Iris pigment epithelial cell (primary cell): Measurements from ENCODE around the gene CACNA1E.

Experiments used
- DNase-seq: peaks from one replicate; pipeline ENCODE4 v3.0.0-alpha.2; 2011; ENCODE audit warnings: low read depth

Gene CACNA1E

DNA sequence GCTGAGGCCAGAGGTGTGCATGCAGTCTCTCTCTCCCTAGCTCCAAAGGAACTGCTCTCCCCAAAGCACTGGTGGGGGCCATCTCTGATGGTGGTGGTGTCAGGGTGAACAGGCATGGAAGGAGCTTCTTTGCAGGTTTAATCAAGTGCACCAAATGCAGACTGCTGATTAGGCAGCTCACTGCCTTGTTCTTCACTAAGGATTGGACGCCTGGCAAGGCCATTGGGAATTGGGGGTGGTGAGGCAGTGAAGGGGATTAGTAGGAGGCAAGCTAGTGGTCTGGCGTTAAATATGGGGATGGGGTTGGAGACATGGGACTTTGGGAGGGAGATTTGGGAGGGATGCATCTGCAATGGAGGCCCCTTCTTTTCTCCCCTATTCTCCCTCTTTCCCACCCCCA lies 1.5 kb downstream of the CACNA1E start:
- DNase-seq = no peak

DNA sequence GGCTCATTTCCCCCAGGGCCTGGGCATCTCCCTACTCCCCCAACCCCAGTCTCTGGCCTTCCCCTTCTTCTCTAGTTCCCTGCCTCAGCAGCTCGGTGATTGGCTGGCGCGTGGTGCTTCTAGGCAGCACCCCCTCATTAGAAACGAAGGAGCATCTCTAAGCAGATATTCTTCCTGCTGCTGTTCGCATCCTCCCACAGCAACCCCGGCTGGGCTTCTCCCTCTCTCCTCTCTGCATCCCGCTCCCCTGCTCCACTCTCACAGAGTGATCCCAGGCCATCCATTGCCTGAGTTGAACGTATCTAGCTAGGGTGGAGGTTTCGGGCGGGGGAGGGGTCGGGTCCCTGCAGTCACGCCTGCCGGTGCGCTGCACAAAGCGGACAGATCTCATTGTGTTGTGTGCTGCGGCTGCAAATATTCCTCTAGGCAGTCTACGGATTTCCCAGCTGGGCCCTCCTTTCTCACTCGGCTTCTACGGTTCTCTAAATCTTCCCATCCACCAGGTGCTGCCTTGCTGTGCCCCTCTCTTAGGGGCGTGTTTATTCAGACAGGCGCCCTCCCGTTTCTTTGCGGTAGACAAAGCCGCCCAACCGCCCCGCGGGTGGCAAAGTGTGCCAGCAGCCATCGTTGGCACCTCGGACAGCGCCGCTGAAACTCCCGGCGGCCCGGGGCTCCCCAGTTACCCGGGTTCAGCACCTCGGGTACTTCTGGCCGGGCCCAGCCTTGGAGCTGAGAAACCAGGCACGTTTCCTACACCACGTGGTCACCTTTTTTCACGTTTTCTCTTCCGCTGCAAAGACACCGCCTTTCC lies 2.2 kb downstream of the CACNA1E start:
- no peak for DNase-seq

DNA sequence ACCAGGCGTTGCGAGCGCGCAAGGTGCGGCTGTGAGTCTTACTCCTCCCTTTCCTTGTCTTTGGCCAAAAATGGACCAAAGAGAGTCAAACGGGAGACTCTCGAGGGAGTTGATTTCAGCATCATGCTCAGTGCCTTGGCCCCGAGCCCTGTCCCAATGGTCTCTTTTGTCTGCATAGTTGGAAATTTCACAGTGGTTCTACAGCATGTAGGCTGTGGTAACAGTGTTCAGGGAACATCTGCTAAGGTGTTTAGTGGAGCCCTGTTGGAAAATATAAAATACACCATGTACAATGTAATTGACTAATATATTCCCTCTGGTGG lies 2.7 kb downstream of the CACNA1E start:
- no peak for DNase-seq

DNA sequence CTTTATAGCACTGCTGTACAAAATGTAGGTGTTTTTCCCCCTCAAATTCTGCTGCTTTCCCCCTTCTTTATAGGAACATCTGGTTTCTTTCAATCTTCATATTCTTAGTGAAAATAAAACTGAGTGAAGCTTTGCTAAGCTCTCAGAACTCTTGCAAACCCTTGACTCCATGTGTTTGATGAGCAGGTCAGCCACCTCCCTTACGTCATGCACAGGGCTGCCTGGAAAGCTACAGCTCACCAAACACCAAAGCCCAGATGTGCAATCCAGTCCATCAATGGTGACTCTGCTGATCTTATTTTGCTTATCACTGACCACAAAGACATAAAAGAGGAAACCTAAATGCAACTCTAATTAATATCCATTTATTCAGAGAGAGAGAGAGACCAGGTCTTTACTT lies 5.5 kb downstream of the CACNA1E start:
- no peak for DNase-seq

DNA sequence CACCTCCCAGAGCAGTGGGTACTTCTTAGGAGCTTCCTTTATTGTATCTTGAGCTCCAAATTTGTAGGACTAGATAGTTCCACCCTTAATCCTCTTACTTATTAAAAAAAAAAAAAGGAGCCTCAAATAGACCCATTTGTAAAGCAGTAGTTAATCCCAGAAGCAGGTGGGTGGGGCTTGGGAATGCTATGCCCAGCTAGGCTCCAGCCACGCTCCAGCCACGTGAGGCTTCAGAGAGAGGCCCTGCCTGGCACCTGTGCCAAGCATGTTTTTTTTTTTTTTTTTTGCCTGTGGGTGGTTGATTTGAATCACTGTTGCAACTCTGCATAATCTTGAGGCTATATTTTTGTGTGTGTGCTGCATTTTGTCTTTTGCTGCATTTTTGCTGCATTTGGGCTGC lies 7.0 kb downstream of the CACNA1E start:
- no peak for DNase-seq

DNA sequence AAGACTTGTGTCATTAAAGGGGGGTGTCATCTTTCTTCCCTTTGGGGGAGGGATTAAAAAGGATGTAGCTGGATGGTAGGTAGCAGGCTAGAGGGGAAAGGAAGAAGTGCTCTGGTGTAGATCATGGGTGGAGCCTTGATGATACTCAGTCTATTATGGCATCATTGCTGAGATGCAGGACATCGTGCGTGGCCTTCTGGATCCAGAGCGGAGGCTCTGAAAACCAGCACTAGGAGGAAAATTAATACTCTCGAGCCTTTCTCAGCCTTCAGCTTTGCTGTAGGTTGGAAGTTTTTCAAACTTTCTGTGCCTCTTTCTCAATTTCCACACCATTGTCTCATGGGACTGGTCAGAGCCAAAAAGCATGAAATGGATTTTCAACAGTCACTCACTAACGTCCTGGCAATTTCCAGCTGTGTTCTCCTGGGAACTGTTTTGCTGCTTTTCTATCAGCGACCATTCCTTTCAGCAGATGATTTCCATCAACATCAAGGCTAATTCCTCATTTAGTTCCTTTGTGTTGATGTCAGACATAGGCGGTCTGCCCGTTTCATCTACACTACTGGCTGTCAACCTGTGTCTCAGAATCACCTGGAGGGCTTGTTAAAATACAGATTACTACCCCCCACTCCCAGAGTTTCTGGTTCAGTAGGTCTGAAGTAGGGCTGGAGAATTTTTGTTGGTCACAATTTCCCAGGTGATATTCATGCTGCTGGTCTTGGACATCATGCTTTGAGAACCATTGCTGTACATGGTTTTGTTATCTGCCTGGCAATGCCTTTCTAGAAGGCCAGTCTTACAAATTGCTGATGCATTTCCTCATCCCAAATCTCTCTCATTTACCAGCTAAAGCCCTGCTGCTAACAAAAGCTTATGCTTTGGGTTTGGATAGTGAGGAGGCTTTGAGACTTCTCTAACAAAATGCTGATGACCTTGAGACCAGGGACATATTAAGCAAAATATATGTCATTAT lies 7.7 kb downstream of the CACNA1E start:
- DNase-seq = no peak

DNA sequence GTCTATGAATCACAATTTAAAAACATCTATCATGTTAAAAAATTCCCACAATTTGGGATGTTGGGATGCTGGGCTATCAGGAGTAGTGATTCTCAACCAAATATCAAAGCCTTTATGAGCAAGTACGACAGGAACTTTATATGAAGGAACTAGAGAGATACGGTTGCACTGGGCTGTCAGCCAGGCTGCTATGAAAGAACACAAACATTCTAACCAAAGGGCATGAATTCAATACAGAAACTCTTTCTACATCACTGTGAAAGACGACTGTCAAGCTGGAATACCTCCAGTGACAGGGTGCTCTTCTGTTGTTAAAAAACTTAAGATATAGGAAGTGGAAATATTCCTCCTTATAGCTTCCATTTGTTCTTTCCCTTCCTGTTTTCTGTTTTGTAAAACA lies 9.8 kb downstream of the CACNA1E start:
- no peak for DNase-seq

DNA sequence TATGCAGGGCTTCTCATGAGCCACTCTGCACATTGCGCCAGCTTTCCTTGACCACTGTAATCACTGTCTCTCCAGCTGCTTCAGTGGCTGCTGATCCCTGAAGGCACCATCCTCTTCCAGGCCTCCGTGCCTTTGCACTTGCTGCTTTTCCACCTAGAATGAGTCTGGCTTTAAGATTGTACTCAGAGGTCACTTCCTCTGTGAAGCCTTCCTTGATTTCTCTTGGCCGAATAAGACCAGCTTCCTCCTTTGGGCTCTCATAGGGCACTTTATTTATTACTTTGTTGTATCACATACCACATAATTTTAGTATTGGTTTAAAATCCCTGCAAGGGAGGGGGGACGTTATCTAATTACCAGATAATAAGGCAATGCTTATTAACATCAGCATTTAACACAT lies 10.6 kb downstream of the CACNA1E start:
- DNase-seq = no peak

DNA sequence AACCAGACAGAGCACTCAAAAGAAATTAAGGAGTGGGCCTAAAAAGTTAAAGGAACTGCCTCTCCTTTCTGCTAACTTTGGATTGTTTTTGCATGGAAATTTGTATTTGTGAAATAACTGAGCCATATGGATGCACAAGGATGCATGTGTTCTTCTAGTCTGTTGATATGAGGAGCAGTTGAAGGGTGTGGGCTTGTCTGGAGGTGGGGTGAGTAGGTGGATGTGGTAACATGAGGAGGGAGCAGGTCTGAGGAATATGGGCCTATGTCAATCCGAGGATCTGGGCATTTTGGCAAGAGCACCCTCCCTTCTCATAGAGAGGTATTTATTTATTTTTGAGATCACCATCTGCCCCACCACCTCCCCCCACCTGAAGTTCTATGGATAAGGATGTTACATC lies 13.4 kb downstream of the CACNA1E start:
- no peak for DNase-seq

DNA sequence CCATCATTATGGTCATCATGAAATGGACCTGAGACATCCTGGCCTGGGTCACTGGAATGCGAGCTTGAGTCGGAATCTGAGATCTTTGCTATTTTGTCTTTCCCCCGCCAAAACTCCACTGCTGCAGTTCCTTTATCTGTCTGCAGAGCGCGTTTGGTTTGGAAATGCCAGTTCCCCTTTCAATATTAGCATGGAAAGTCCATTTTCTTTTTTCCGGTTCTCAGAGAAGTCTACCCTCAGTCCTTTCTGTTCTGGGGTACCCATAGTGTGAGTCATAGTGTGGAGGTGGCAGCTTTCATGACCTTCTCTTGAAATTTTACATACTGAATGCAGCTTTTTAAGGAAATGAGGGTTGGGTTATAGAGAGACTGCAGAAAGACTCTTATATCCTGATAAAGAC lies 14.6 kb downstream of the CACNA1E start:
- DNase-seq = no peak

DNA sequence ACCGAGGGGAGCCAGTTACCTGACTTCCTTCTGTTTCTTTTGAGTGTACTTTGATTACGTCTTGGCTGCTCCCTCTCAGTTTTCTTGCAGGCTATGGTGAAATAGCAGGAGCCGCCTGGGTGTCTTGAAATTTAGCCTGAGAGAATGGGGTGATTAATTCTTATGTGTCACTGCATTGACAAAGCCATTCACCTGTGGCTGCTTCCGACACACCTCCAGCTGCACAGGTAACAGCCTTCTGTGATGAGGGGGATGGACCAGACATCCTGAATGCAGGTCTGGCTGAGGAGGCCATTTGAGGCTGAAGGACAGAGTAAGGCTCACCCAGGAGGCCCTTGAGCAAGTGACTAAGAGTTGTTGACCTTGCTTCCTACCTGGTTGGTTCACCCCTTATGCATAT lies 16.5 kb downstream of the CACNA1E start:
- no peak for DNase-seq

DNA sequence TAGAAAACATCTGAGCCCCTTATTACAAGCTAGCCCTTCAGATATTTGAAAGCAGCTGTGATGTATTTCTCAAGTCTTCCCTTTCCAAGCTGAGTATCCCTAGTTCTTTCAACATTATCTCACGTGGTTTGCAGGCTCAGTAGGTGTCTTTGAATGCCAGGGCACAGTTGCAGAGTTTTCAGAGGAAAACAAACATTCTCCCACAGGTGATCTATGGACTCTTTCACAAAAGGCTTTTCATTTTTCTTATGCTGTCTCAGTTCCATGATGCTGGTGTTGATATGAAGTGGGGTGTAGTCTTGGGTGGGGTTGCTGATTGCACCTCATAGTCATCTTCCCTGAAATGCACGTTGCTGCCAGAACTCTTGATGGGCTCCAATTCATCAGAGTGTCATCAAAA lies 17.3 kb downstream of the CACNA1E start:
- no peak for DNase-seq

DNA sequence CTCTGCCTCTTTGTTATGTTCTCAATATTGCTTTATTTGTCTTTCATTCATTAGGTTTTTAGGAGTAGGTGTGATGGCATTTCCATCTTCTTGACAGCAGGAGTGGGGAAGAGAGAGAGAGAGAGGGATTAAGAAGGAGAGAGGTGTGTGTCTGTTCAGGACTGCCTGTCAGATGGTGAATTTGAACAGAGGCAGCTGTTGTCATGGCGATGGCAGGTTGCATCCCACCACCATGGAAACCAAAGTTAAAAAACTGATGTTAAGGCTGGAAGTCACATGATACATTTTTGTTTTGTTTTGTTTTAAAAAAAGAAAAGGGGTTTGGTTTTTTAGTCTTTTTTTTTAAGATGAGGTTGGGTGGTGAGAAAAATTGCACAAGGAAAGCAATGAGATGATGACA lies 18.3 kb downstream of the CACNA1E start:
- DNase-seq = no peak

DNA sequence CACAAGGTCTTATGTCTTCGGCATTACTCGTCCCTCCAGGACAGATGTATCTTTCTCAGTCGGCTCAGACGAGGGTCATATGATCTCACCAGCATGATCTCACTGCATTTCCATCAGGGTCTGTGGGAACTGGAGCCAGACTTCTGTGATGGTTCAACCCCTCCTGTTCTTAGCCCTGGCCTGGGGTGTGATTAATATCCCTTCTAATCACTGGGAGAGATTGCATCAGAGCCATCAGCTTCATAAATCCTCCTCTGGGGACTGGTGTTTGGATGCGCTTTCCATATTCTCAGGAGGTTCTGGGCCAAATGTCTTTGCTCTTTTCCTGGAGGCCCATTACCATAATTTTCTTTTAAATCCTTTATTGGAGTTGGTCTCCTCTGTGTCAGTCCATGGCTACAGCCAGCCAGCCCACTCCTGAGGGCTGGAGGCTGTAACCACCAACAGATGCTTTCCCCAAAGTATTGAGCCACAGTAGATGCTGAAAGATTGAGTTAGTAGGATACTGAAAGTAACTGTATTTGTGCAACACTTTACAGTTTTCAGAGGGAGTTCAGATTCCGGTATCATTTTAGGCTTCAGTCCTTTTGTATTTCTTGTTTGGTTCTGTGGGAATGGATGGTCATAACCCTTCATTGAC lies 20.0 kb downstream of the CACNA1E start:
- no peak for DNase-seq

DNA sequence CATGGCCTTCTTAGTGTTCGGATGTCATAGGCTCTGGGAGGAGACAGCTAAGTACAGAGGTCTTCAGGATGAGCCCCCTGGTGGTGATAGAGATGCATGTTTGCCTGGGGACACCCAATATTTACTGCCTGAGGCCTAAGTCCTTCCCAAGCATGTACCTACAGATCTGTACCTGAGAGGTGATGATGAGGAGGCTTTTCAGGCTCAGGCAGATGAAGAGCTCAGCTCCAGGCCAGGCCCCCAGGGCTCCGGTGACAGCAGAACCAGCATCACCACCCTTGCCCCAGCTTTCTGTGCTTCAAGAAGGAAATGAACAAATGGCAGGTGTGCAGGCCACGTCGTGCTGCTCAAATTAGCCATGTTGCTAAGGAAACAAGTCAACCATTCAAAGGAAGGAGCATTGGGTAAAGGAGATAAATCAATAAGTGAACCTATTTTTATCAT lies 21.1 kb downstream of the CACNA1E start:
- DNase-seq = peak; percentile 14

DNA sequence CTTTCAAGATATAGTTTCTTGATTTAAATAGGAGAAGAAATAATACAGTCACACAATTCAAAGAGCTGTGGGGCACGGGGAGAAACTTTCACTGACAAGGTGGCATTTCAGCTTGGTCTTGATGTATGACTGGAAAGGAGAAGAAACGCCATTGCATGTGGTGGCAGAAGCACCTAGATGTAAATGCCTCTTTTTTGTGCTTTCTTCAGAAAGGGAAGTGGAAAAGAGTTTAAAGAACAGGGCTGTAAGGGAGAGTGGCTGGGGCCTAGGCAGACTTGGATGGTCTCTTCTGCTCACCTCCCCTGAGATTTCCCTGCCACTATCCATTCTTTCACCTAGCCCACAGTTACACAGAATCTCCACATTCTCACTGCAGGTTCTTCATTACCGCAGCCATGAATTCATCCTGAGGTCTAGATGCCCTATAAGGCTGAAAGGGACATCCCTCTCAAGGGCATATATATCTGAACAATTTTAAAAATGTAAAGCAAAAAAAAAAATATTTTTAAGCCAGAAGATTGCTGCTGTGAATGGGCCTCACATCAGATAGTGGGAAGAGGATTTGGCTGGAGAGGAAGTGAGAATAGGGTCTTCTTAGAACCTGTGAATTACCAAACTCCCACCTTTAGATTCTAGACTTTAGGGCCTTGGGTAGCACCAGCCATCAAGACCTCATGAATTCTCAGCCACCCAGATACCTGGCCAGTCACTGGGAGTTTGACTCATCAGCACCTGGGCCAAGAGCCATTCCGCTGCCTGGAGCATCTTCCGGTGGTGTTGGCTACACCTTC lies 23.4 kb downstream of the CACNA1E start:
- no peak for DNase-seq

DNA sequence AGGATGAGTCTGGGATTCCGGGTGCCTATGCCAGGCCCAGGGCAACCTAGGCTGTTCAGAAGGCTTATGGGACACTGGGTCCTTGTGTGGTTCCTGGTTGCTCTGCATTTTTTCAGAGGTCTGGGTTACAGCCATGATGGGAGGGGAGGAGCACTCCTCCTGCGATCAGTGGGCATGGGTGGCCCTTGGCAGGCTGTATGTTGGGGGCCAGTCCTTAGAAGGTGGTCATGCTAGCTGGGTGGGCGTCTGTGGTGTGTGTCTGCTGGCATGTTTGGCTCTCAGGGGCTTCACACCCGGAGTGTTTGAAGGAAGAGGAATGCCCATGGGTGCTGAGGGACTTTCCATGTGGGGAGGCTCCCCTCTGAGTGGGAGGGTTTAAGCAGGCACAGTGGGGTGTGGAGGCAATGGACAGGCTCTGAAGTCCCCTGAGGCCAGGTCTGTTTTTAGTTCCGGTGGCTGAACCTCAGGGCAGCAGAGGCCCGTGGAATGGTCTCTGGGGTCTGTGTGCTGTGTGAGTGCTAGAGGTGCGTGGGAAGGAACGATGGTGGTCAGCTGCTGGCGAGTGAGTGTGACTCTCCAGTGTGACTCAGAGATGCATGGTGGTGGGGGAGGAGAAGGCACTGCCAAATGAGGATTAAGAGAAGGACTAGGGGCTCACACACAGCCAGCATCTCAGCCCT lies 25.3 kb downstream of the CACNA1E start:
- DNase-seq = no peak

DNA sequence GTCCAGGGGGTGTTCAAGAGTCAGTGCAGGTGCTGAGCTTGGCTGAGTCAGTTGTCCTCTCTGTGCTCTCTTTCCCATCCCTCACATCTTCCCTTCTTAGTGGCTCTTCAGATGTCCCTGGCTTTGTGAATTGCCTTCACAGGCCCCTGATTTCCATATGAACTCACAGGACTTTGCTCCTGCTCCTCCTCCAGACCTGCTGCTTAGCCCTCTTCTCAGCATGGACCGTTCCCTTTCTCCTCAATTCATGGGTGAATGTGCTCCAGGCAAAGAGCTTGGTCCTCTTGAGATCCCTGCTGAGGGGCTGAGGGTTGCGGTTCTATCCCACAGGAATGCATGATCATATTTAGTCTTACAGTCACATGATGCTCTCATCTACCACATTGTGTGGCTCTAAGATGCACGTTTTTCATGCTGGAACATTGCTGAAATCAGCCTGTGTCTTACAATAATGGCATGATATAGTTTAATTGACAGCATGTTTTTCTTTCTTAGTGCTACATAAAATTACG lies 30.5 kb downstream of the CACNA1E start:
- DNase-seq = no peak

DNA sequence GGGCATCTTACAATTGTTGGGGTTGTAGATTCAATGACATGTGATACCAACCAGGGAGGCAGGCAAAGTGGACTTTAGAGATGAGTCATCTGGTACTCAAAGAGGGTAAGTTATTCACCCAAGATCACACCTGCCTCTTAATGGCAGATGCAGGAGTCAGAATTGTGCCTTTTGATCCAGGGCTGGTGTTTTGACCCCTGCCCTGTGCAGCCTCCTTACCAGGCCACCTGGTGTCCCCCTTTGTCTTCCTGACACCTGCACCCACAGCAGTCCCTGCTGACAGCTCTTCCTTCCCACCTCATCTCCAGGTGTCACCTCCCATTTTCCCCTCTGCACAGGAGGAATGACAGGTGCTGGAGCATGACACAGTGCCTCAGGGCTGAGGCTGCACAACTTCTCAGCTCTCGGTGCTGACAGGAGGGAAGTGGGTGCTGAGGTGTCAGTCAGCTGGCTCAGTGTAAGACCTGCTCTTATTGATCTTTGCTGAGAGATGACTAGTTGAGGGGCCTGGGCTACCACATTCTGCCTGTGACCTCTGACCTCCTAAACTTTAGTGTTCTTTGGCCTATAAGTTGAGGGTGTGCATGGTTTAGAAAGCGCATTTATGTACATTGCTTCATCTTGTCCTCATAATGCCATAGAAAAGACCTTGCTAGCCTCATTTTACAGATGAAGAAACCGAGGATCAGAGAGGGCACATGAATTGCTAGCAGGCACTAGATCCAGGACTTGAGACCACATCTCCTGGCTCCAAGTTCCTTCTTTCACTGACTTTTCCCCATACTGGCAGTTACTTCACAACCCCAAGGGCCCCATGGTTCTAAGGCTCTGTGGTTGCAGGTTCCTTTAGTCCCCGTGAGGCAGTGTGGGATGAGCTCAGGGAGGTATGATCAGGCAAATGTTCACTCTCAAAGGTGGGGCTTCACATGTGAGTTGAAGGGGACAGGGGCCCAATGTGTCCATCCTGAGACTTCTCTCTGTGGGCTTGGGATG lies 31.3 kb downstream of the CACNA1E start:
- no peak for DNase-seq

DNA sequence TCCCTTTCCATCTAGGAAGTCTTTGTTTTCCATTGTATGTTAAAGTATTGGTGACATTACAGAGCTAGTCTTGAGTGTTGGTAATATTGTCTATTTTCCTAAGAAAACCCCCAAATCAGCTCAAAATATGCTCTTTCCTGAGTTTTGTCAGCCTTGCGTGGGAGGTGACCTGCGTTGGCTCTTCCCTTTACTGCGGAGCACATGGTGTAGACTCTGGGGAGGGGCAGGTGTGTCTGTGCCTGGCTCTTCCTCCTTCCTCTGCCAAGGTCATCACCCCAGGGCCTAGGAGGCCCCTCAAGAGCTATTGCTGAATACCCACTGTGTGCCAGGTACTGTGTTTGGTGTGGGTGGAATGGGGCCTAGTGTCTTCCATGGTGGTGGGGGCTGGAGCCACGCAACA lies 33.4 kb downstream of the CACNA1E start:
- DNase-seq = no peak
